ENCODE measurements around the gene CHD2.
"Not testable (repeated sequence)": the region's sequence is repeated elsewhere in the genome, so short reads cannot be mapped to it uniquely, and the experiment has no call there.

CHD2 gene

DNA sequence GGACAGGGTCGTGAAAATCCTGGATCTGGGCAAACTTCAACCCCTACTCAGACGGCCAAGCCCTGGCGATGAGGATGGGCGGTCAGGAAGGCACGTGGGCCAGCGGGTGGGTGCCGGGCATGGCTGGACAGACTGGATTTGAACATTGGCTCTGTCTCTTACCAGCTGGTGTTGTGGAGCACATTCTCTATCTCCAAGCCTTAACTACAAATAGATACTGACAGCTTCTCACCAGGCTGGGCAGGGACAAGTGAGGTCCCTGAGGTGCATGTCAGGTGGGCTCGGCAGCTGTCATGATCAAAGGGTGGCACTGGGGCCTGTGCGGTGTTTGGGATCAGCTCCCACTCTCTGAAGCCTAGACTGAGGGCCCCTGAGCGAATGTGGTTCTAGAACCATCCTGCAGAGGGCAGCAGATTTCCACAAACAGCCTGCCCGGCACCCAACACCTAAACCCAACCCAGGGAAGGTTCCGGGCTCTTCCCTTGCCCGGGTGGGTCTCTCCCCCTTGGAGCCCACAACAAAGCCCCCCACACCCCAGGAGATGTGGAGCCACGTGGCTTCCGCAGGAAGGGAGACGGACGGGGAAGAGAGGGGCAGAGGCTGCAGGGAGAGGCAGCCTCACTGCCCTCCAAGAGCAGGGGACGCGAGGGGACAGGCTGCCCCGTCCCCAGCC lies 130.4 kb downstream of the CHD2 start:
- Histone ChIP-seq H3K27ac (no peak overlapping the region), H3K9ac (no peak overlapping the region)

DNA sequence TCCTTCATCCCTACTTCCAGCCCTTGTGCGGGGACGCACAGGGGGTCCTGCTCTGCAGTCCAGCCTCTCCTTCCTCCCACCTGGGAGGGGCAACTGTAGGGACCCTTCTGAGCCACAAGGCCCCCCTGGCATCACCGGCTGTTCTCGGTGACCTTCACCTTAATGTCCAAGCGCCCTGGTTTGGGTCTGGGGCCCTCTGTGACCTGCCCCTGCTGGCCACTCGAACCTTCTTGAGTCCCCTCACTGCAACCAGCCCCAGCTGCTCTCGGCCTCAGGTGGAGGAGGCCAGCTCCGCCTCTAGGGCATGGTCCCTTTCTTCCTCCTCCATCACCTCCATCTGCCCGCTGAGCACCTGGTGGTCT lies 131.0 kb downstream of the CHD2 start:
- Histone ChIP-seq H3K4me1 (peaks cover 2% of the 10 kb centered on the region), H3K4me3 (ENCODE audit: low read depth, low read length) (no peak overlapping the region), H3K36me3 (ENCODE audit: control insufficient read depth, insufficient read depth, low read length) (no peaks in the 10 kb centered on the region), H3K4me2 (ENCODE audit: low read length) (no peak overlapping the region), H2AFZ (no peak overlapping the region), H3K9me3 (ENCODE audit: control insufficient read depth, low read length) (no peaks in the 10 kb centered on the region), H3K27ac (no peak overlapping the region), H3K79me2 (no peaks in the 10 kb centered on the region), H3K9ac (no peak overlapping the region), H3K27me3 (ENCODE audit: control insufficient read depth, insufficient read depth, low read length) (no peaks in the 10 kb centered on the region)
- TF ChIP-seq, protein P1, sequence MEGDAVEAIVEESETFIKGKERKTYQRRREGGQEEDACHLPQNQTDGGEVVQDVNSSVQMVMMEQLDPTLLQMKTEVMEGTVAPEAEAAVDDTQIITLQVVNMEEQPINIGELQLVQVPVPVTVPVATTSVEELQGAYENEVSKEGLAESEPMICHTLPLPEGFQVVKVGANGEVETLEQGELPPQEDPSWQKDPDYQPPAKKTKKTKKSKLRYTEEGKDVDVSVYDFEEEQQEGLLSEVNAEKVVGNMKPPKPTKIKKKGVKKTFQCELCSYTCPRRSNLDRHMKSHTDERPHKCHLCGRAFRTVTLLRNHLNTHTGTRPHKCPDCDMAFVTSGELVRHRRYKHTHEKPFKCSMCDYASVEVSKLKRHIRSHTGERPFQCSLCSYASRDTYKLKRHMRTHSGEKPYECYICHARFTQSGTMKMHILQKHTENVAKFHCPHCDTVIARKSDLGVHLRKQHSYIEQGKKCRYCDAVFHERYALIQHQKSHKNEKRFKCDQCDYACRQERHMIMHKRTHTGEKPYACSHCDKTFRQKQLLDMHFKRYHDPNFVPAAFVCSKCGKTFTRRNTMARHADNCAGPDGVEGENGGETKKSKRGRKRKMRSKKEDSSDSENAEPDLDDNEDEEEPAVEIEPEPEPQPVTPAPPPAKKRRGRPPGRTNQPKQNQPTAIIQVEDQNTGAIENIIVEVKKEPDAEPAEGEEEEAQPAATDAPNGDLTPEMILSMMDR (IDR thresholded peaks at IDR 0.05), result no peak

More for the DNA sequence above, 130.4 kb downstream of the CHD2 start:
- TF ChIP-seq, protein P1 (IDR thresholded peaks at IDR 0.05), result peak; percentile 73
- no peaks in the 10 kb centered on the region for H3K79me2 ChIP-seq
- H3K4me2 ChIP-seq (ENCODE audit: low read length), result no peak overlapping the region
- H3K4me1 ChIP-seq, result peaks cover 2% of the 10 kb centered on the region
- no peak overlapping the region for H3K4me3 ChIP-seq (ENCODE audit: low read depth, low read length)
- H3K9me3 ChIP-seq (ENCODE audit: control insufficient read depth, low read length), result no peaks in the 10 kb centered on the region
- no peak overlapping the region for H2AFZ ChIP-seq
- no peaks in the 10 kb centered on the region for H3K27me3 ChIP-seq (ENCODE audit: control insufficient read depth, insufficient read depth, low read length)
- no peaks in the 10 kb centered on the region for H3K36me3 ChIP-seq (ENCODE audit: control insufficient read depth, insufficient read depth, low read length)

DNA sequence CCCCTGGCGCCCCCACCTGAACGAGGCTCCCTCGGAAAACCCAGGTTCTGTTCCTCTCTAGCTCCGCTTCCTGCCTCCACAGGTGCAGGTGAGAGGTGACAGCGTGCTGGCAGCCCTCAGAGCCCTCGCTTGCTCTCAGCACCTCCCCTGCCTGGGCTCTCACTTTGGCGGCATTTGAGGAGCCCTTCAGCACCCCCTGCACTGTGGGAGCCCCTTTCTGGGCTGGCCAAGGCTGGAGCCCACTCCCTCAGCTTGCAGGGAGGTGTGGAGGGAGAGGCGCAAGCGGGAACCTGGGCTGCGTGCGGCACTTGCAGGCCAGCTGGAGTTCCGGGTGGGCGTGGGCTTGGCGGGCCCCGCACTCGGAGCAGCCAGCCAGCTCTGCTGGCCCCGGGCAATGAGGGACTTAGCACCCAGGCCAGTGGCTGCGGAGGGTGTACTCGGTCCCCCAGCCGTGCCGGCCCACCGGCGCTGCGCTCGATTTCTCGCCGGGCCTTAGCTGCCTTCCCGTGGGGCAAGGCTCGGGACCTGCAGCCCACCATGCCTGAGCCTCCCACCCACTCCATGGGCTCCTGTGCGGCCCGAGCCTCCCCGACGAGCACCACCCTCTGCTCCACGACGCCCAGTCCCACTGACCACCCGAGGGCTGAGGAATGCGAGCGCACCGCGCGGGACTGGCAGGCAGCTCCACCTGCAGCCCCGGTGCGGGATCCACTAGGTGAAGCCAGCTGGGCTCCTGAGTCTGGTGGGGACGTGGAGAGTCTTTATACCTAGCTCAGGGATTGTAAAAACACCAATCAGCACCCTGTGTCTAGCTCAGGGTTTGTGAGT lies 131.6 kb downstream of the CHD2 start:
- H3K9me3 ChIP-seq (ENCODE audit: control insufficient read depth, low read length); H3K79me2 ChIP-seq; H3K4me2 ChIP-seq (ENCODE audit: low read length); H3K27ac ChIP-seq; H3K36me3 ChIP-seq (ENCODE audit: control insufficient read depth, insufficient read depth, low read length); H3K4me3 ChIP-seq (ENCODE audit: low read depth, low read length); H2AFZ ChIP-seq; H3K27me3 ChIP-seq (ENCODE audit: control insufficient read depth, insufficient read depth, low read length); H3K4me1 ChIP-seq; H3K9ac ChIP-seq: not testable (repeated sequence)

GRCh38 chr15:93032515-93033206 lies 132.5 kb downstream of the CHD2 start:
- H3K36me3 ChIP-seq (ENCODE audit: control insufficient read depth, insufficient read depth, low read length); H3K4me1 ChIP-seq; H3K79me2 ChIP-seq; H3K9me3 ChIP-seq (ENCODE audit: control insufficient read depth, low read length); H3K27ac ChIP-seq; H2AFZ ChIP-seq; H3K4me3 ChIP-seq (ENCODE audit: low read depth, low read length); H3K9ac ChIP-seq; H3K27me3 ChIP-seq (ENCODE audit: control insufficient read depth, insufficient read depth, low read length); H3K4me2 ChIP-seq (ENCODE audit: low read length): not testable (repeated sequence)

GRCh38 chr15:93033434-93034045 lies 133.4 kb downstream of the CHD2 start:
- TF ChIP-seq, protein P1 (IDR thresholded peaks at IDR 0.05), result no peak
- Histone ChIP-seq H3K9ac (no peak overlapping the region), H3K79me2 (no peaks in the 10 kb centered on the region), H3K27me3 (ENCODE audit: control insufficient read depth, insufficient read depth, low read length) (no peaks in the 10 kb centered on the region), H3K4me3 (ENCODE audit: low read depth, low read length) (no peak overlapping the region), H3K9me3 (ENCODE audit: control insufficient read depth, low read length) (no peaks in the 10 kb centered on the region), H2AFZ (no peak overlapping the region), H3K36me3 (ENCODE audit: control insufficient read depth, insufficient read depth, low read length) (no peaks in the 10 kb centered on the region), H3K4me2 (ENCODE audit: low read length) (no peak overlapping the region), H3K4me1 (peaks cover 2% of the 10 kb centered on the region), H3K27ac (no peak overlapping the region)

Data from parathyroid adenoma (tissue), 2 donors.